NT2/D1 (cell line): ENCODE results near the gene KCP.

ENCODE experiments used
- SUZ12 ChIP-seq: IDR thresholded peaks from 2 replicates; pipeline ENCODE4 v1.6.1; 2011; ENCODE audit not compliant: insufficient read length, insufficient read depth; ENCODE audit errors: extremely low read depth
- YY1 ChIP-seq: IDR thresholded peaks from 2 replicates; pipeline ENCODE4 v1.6.1; 2011; ENCODE audit not compliant: insufficient read length, insufficient read depth
- ZNF274 ChIP-seq: IDR thresholded peaks from 2 replicates; pipeline ENCODE4 v1.6.1; 2011; ENCODE audit warnings: mild to moderate bottlenecking, low read depth, low read length

GRCh38 chr7:128849804-128850490, 60.6 kb downstream of the KCP start:
- no peak for TF ChIP-seq SUZ12
- no peak for TF ChIP-seq ZNF274
- TF ChIP-seq YY1 = no peak
